ENCODE data around the gene KIF15.

Gene KIF15

DNA sequence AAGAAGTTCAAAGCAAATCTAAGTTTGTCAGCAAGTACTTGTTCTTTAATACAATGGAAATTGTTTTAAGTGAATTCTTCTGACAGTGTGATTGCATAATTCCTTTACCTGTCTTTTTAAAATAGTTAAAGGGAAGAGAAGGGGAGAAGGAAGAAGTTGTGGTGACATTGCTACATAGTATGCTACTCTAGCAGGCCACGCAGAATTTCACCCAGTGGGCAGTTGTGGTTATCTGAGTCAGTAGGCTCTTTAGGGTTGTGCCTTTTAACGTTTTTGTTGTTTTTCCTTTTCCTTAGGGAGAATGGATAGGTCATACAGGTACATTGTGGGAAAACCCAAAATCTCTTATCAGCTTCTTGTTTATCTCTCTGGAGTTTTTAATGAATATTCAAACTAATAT is 40.4 kb downstream of the KIF15 start:
- H3K4me1 ChIP-seq (ENCODE audit: control insufficient read depth, insufficient read depth, low read length) = no peaks in the 10 kb centered on the region
- ChIA-PET CTCF (no interaction called here), POLR2A (no interaction called here)
- H3K9me3 ChIP-seq (ENCODE audit: control insufficient read depth, insufficient read depth, low read depth, low read length) = no peaks in the 10 kb centered on the region
- no peak for TF ChIP-seq IKZF3 (tag by site-specific recombination; IDR thresholded peaks at IDR 0.05)
- TF ChIP-seq, protein P1, sequence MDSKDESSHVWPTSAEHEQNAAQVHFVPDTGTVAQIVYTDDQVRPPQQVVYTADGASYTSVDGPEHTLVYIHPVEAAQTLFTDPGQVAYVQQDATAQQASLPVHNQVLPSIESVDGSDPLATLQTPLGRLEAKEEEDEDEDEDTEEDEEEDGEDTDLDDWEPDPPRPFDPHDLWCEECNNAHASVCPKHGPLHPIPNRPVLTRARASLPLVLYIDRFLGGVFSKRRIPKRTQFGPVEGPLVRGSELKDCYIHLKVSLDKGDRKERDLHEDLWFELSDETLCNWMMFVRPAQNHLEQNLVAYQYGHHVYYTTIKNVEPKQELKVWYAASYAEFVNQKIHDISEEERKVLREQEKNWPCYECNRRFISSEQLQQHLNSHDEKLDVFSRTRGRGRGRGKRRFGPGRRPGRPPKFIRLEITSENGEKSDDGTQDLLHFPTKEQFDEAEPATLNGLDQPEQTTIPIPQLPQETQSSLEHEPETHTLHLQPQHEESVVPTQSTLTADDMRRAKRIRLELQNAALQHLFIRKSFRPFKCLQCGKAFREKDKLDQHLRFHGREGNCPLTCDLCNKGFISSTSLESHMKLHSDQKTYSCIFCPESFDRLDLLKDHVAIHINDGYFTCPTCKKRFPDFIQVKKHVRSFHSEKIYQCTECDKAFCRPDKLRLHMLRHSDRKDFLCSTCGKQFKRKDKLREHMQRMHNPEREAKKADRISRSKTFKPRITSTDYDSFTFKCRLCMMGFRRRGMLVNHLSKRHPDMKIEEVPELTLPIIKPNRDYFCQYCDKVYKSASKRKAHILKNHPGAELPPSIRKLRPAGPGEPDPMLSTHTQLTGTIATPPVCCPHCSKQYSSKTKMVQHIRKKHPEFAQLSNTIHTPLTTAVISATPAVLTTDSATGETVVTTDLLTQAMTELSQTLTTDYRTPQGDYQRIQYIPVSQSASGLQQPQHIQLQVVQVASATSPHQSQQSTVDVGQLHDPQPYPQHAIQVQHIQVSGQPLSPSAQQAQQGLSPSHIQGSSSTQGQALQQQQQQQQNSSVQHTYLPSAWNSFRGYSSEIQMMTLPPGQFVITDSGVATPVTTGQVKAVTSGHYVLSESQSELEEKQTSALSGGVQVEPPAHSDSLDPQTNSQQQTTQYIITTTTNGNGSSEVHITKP (tag by site-specific recombination; IDR thresholded peaks at IDR 0.05) = no peak
- TF ChIP-seq ZNF214 (tag by site-specific recombination; IDR thresholded peaks at IDR 0.05; ENCODE audit: borderline replicate concordance) = no peak
- TF ChIP-seq ZNF404 (tag by site-specific recombination; IDR thresholded peaks at IDR 0.05) = no peak
- no peak for TF ChIP-seq ZNF558 (tag by site-specific recombination; IDR thresholded peaks at IDR 0.05)
- no peak for TF ChIP-seq ZNF596 (tag by site-specific recombination; IDR thresholded peaks at IDR 0.05)
- no peak for TF ChIP-seq ZBTB8A (tag by site-specific recombination; IDR thresholded peaks at IDR 0.05)
- no peak for TF ChIP-seq OSR2 (tag by site-specific recombination; IDR thresholded peaks at IDR 0.05)
- TF ChIP-seq, protein P2, sequence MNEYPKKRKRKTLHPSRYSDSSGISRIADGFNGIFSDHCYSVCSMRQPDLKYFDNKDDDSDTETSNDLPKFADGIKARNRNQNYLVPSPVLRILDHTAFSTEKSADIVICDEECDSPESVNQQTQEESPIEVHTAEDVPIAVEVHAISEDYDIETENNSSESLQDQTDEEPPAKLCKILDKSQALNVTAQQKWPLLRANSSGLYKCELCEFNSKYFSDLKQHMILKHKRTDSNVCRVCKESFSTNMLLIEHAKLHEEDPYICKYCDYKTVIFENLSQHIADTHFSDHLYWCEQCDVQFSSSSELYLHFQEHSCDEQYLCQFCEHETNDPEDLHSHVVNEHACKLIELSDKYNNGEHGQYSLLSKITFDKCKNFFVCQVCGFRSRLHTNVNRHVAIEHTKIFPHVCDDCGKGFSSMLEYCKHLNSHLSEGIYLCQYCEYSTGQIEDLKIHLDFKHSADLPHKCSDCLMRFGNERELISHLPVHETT (tag by site-specific recombination; IDR thresholded peaks at IDR 0.05) = no peak
- TF ChIP-seq TRIM28 (IDR thresholded peaks at IDR 0.05; ENCODE audit: borderline replicate concordance, low read length) = no peak
- TF ChIP-seq ZNF626 (tag by site-specific recombination; IDR thresholded peaks at IDR 0.05) = no peak
- TF ChIP-seq ZNF202 (tag by site-specific recombination; IDR thresholded peaks at IDR 0.05; ENCODE audit: borderline replicate concordance) = no peak
- TF ChIP-seq, protein P3, sequence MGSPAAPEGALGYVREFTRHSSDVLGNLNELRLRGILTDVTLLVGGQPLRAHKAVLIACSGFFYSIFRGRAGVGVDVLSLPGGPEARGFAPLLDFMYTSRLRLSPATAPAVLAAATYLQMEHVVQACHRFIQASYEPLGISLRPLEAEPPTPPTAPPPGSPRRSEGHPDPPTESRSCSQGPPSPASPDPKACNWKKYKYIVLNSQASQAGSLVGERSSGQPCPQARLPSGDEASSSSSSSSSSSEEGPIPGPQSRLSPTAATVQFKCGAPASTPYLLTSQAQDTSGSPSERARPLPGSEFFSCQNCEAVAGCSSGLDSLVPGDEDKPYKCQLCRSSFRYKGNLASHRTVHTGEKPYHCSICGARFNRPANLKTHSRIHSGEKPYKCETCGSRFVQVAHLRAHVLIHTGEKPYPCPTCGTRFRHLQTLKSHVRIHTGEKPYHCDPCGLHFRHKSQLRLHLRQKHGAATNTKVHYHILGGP (tag by site-specific recombination; IDR thresholded peaks at IDR 0.05) = no peak
- H3K36me3 ChIP-seq (ENCODE audit: control insufficient read depth in 2 of 2, insufficient read depth in 1 of 2, low read length in 2 of 2) = peaks cover 22 to 86% of the 10 kb centered on the region in 2 experiments
- no peak overlapping the region for H3K27ac ChIP-seq (ENCODE audit: extremely low read depth, low read depth, low read length)
- H3K4me3 ChIP-seq (ENCODE audit: low read depth, low read length) = no peak overlapping the region

DNA sequence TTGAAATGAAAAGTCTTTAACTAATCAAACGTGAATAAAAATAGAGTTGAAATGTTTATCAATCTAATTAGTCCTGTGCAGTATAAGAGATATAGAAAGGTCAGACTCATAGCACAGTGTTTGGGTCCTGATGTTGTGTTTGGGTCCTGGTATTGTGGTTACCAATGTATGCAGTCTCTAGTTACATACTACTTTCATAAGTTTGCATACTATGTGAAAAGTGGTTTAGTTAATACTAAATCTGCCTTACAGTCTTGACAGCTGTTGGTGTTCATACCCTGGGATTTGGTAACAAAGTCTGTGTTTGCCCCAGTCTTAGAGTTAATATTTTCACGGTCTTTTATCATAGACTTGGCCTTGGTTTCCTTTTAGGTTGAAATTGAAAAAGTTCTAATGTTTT is 41.7 kb downstream of the KIF15 start:
- POLR2A ChIA-PET = no interaction called here
- no peak overlapping the region for H3K27ac ChIP-seq (ENCODE audit: extremely low read depth, low read depth, low read length)
- peaks cover 23 to 87% of the 10 kb centered on the region in 2 experiments for H3K36me3 ChIP-seq (ENCODE audit: control insufficient read depth in 2 of 2, insufficient read depth in 1 of 2, low read length in 2 of 2)

DNA sequence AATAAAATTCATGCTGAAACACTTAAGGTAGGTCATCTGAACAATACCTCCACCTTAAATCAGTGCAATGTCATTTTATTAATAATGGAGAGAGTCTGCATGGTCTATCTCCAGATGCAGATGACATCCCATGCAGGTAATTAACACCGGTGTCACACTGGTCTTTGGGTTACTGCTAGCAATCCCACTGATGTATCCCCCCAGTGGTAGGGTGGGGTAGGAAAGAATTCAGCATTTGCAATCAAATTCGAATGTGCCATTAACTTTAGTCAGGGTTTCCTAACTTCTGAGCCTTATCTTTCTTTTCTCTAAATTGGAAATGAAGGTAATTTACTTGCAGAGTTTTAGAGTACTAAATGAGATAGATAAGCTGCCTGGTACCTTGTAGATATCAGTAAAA is 44.4 kb downstream of the KIF15 start:
- CTCF ChIA-PET = no interaction called here

More for the DNA sequence above, 41.7 kb downstream of the KIF15 start:
- Histone ChIP-seq H3K4me1 (ENCODE audit: control insufficient read depth, insufficient read depth, low read length) (no peaks in the 10 kb centered on the region), H3K9me3 (ENCODE audit: control insufficient read depth, insufficient read depth, low read depth, low read length) (no peaks in the 10 kb centered on the region), H3K4me3 (ENCODE audit: low read depth, low read length) (no peak overlapping the region)
- no peak for TF ChIP-seq ZNF623 (tag by site-specific recombination; IDR thresholded peaks at IDR 0.05)
- no peak for TF ChIP-seq ZNF239 (tag by site-specific recombination; IDR thresholded peaks at IDR 0.05)
- CTCF ChIA-PET = no interaction called here

More for the DNA sequence above, 44.4 kb downstream of the KIF15 start:
- peaks cover 24 to 81% of the 10 kb centered on the region in 2 experiments for H3K36me3 ChIP-seq (ENCODE audit: control insufficient read depth in 2 of 2, insufficient read depth in 1 of 2, low read length in 2 of 2)
- no peaks in the 10 kb centered on the region for H3K9me3 ChIP-seq (ENCODE audit: control insufficient read depth, insufficient read depth, low read depth, low read length)
- H3K4me1 ChIP-seq (ENCODE audit: control insufficient read depth, insufficient read depth, low read length) = no peaks in the 10 kb centered on the region
- no peak overlapping the region for H3K4me3 ChIP-seq (ENCODE audit: low read depth, low read length)
- POLR2A ChIA-PET = no interaction called here
- no peak overlapping the region for H3K27ac ChIP-seq (ENCODE audit: extremely low read depth, low read depth, low read length)
- TF ChIP-seq IKZF3 (tag by site-specific recombination; IDR thresholded peaks at IDR 0.05) (no peak), SP2 (tag by site-specific recombination; IDR thresholded peaks at IDR 0.05) (no peak), GLIS1 (tag by site-specific recombination; IDR thresholded peaks at IDR 0.05) (no peak), ZNF140 (tag by site-specific recombination; IDR thresholded peaks at IDR 0.05) (no peak), ZBTB20 (tag by site-specific recombination; IDR thresholded peaks at IDR 0.05) (no peak), ZNF658 (tag by site-specific recombination; IDR thresholded peaks at IDR 0.05) (no peak), ZNF785 (tag by site-specific recombination; IDR thresholded peaks at IDR 0.05) (no peak), ZNF558 (tag by site-specific recombination; IDR thresholded peaks at IDR 0.05) (no peak), SETDB1 (IDR thresholded peaks at IDR 0.05; ENCODE audit: insufficient read length, low read length) (no peak)
